Measurements from ENCODE around the gene ZNF454. TPM values are rescaled to one million over a fixed set of nuclear protein-coding genes. Genes with fewer than 3 reads are reported as not detected.

Gene ZNF454
- total RNA-seq, 2 donors from 2014 or later: not detected

DNA sequence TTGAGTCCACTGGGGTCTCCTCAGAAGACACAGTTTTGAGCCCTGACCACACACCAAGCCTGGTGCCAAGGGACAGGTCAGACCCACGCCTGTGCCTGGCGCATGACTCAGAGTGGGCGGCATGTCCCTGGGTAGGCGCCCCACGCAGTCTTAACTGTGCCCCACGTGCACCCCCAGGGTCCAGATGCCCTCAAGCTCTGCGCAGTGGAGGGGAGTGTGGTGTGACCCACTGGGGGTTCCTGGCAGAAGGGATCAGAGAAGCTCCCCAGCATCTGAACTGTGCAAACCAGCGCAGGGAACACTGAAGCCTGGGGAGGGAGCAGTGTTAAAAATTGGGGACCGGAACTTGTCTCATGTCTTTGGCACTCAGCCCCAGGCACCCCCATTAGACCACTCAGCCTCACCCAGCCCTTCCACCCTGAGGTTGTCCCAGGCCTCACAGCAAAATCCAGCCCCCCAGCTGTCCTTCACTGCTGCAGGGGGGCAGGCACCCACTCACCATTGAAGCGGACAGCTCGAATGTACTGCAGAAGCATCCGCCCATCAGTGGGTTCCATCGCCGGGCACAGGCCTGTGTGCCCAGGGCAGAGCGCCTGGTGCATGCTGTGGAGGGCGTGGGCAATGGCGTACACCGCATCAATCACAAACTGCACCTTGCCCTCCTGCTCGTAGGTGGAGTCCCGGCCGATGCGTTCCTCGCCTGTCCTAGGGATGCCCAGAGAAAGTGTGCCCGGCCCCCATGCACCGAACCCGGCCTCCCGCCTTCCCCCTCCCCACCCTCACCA lies 47.6 kb downstream of the ZNF454 start:
- H3K27me3 Mint-ChIP-seq: peaks cover 10 to 14% of the 10 kb centered on the region in 2 donors
- peaks cover 2% of the 10 kb centered on the region for H3K9me3 Mint-ChIP-seq
- DNase-seq (ENCODE audit: low spot score) (no peak), ATAC-seq (peak; percentile 14 to 36)
- H3K27ac Mint-ChIP-seq: no peak overlapping the region
- no peaks in the 10 kb centered on the region for H3K4me1 Mint-ChIP-seq (ENCODE audit: low read depth in 2 of 2)
- no peaks in the 10 kb centered on the region for H3K36me3 Mint-ChIP-seq
- H3K4me3 Mint-ChIP-seq: no peak overlapping the region

DNA sequence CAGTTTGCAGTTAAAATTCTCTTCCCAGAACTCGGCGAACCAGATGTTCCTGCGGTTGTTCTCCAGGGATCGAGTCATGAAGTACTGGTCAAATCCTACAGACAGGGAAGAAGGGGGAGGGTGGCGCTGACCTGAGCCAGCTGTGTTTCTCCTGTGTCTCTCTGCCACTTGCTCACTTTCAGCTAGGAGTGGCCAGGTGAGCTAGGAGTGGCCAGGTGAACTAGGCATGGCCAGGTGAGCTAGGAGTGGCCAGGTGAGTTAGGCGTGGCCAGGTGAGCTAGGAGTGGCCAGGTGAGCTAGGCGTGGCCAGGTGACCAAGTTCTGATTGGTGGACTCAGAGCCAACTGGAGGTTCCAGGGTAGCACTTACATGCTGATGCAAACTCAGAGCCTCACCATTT lies 48.3 kb downstream of the ZNF454 start:
- Mint-ChIP-seq H3K9me3 (peaks cover 2% of the 10 kb centered on the region), H3K4me1 (ENCODE audit: low read depth in 2 of 2) (no peaks in the 10 kb centered on the region), H3K27me3 (peaks cover 14 to 16% of the 10 kb centered on the region in 2 donors), H3K4me3 (no peak overlapping the region), H3K36me3 (no peaks in the 10 kb centered on the region), H3K27ac (no peak overlapping the region)
- ATAC-seq (no peak), DNase-seq (ENCODE audit: low spot score) (no peak)

DNA sequence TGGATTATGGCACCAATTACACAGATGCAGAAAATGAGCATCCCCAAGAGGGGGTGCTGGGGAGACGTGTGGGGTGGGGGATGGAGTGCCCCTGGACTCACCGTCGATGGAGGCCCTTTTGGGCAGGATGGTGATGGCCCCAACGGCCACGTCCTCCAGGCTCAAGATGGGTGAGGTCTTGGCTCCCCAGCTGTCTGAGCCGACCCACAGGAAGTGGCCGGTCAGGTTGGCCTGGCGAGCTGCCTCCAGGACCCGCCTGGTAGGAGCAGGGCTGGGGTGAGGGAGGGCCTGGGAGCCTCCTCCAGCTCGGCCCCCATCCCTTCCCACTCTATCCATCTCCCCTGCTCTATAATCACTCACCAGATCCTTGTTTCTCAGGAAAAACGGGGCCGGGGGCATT lies 49.5 kb downstream of the ZNF454 start:
- Mint-ChIP-seq H3K4me3 (no peak overlapping the region), H3K4me1 (ENCODE audit: low read depth in 2 of 2) (peaks cover 0 to 2% of the 10 kb centered on the region in 2 donors), H3K9me3 (peaks cover 2% of the 10 kb centered on the region), H3K27me3 (peaks cover 18 to 22% of the 10 kb centered on the region in 2 donors), H3K27ac (no peak overlapping the region), H3K36me3 (no peaks in the 10 kb centered on the region)
- DNase-seq (ENCODE audit: low spot score) (no peak), ATAC-seq (no peak)

DNA sequence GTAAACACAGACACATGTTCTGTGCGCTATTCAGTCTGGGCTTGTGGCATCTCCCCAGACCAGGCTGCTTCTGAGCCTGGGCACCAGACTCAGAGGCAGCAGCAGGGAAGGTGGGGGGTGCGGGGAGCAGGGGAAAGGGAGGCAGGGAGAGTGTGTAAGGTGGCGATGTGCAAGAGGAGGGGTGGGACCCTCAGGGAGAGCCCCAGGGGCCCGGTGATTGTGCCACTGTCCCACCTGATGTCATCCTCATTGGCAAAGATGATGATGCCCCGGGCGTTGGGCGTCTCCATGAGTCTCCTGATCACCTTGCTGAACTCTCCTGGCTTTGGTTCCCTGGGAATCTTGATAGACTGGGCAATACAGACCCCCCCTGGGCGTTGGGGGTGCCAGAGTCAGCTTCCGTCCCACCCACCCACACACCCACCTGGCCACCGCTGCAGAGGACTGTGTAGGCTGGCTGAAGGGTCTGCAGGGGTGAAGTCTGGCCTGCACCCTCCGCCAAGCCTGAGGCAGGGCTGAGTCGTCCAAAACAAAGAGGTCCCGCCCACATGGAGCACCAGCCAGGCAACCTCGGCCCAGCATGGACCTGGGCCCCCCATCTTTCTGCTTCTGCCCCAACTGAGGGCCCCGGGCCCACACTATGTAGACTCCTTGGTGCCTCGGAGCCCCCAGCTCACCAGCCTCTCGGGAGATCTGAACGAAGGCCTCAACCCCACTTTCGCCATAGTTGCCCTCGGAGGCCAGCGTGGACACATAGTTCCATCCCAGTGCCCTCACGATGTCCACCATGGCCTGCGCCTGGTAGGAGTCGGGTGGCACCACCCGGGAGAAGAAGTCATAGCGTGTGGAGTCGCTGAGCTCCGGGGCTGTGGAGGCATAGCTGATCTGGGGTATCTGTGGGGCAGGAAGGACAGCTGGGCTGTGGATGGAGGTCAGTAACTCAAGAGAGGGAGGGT lies 50.5 kb downstream of the ZNF454 start:
- DNase-seq (ENCODE audit: low spot score): no peak
- Mint-ChIP-seq H3K36me3 (no peaks in the 10 kb centered on the region), H3K4me3 (no peak overlapping the region), H3K4me1 (ENCODE audit: low read depth in 2 of 2) (peaks cover 0 to 4% of the 10 kb centered on the region in 2 donors), H3K27me3 (peaks cover 20 to 26% of the 10 kb centered on the region in 2 donors), H3K27ac (no peak overlapping the region), H3K9me3 (peaks cover 2% of the 10 kb centered on the region)
- ATAC-seq: no peak

DNA sequence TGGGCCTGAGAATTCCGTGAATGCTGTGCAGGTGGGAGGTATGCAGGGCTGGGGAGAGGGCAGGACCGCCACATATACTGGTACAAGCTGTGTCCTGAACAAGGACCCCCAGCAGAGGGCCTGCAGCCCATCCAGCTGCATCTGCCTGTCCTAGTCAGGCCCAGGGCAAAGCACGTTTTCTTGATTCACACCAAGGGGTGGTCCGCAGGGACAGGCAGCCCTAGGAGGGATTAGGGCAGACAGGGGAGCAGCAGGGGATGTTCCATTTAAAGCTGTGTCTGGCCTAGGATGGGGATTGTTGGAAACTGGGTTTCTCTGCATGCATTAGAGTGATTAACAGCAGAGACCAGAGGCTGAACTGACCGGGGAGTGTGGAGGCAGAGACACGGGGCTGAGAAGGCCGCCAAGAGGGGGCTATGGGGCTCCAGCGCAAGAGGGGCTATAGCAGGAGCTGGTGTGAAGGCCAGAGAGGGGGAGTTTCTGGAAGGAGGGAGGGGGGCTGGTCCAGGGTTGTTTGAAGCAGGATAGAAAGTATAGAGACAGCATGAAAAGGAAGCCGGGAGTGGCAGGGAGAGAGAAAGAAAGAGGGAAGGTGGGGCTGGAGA lies 51.4 kb downstream of the ZNF454 start:
- H3K4me1 Mint-ChIP-seq (ENCODE audit: low read depth in 2 of 2): peaks cover 0 to 4% of the 10 kb centered on the region in 2 donors
- H3K27me3 Mint-ChIP-seq: peaks cover 24 to 26% of the 10 kb centered on the region in 2 donors
- H3K9me3 Mint-ChIP-seq: peaks cover under 1% of the 10 kb centered on the region
- ATAC-seq: no peak
- no peak overlapping the region for H3K27ac Mint-ChIP-seq
- no peaks in the 10 kb centered on the region for H3K36me3 Mint-ChIP-seq
- no peak overlapping the region for H3K4me3 Mint-ChIP-seq
- DNase-seq (ENCODE audit: low spot score): no peak

DNA sequence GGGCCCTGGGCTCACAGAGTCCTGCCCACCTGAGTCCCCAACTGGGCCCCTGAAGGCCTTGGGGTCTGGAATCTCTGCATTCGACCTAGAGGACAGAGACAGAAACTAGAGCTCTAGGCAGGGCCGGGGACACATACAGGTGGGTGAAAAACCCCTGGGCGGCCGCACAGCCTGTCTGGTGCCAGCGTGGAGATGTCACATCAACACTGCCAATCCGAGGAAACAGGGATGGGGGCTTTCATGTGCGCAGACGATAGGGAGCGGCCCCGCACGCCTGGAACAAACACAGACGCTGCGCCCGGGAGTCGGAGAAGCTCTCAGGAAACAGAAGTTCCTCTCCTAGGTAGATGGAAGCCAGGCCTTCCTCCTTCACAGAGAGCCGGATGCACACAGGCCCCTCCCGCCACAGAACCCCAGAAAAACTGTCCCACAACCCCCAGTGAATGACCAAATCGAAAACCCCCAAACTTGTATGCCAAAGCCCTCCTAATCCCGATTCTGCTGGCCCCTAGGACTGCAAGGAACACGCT lies 52.3 kb downstream of the ZNF454 start:
- ATAC-seq: no peak
- H3K27ac Mint-ChIP-seq: no peak overlapping the region
- DNase-seq (ENCODE audit: low spot score): no peak
- no peaks in the 10 kb centered on the region for H3K36me3 Mint-ChIP-seq
- peaks cover 24 to 26% of the 10 kb centered on the region in 2 donors for H3K27me3 Mint-ChIP-seq
- no peaks in the 10 kb centered on the region for H3K9me3 Mint-ChIP-seq
- no peak overlapping the region for H3K4me3 Mint-ChIP-seq
- peaks cover 0 to 4% of the 10 kb centered on the region in 2 donors for H3K4me1 Mint-ChIP-seq (ENCODE audit: low read depth in 2 of 2)

DNA sequence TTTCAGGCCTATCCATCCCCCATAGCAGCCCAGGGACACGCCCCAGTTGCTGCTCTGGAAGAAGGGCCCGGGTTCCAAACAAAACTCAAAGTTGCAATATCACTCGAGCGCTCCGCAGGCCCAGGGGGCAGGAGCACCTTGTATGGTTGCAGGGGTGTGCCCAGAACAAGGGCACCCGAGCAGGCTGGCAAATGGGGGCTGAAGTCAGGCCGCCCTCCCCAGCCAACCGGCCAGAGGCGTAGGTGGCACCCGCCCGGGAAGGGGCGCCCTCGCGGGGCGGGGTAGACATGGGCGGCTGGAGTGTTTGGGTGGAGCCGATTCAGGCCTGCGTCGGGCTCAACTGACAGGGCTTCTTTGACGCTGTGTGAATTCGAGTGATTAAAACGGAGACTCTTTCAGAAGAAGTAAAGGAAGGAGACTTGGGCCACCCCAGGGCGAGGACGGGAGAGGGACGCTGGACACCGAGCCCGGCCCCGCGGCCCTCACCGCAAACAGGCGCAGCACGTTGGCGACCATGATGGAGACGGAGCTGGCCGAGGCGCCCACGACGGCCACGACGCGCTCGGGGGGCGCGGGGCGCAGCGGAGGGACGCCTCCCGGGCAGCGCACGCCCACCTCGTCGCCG lies 53.1 kb downstream of the ZNF454 start:
- DNase-seq (ENCODE audit: low spot score) (no peak), ATAC-seq (no peak)
- Mint-ChIP-seq H3K4me3 (no peak overlapping the region), H3K27me3 (peaks cover 24 to 26% of the 10 kb centered on the region in 2 donors), H3K9me3 (no peaks in the 10 kb centered on the region), H3K36me3 (no peaks in the 10 kb centered on the region), H3K4me1 (ENCODE audit: low read depth in 2 of 2) (peaks cover 0 to 4% of the 10 kb centered on the region in 2 donors), H3K27ac (no peak overlapping the region)

DNA sequence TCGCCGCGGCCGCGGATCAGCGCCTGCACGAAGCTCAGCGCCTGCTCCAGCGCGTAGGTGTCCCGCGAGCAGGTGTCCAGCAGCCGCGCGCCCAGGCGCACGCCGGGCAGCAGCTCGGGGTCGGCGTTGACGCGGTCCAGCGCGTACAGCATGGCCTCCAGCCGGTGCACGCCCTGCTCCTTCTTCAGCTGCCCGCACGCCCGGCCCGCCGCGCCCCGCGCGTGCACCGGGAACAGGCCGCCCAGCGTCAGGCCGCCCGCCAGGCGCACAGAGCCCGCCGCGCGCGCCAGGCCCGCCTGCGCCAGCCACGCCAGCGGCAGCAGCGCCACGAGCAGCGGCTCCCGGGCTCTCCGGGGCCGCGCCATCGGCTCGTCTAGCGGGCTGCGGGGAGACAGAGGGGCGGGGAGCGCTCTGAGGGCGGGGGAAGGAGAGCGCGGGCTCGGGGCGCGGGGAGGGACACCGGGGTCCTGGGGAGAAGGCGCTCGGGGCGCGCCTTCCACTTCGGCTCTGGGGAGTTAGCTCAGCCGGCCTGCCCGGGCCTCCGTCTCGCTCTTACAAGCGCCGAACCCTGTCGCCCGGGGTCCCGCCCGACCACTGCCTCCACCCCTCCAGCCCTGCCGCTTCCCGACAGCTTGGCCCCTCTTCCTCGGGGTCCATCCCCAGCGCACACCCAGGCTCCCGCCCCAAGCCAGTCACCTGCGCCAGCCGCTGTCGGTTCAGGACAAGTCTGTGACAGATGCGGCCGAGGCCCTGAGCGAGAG lies 53.8 kb downstream of the ZNF454 start, which contains the start of gene GRM6:
Gene GRM6, minus strand, starts transcription at position 741 of the 761 bp plus-strand sequence. Its CDS starts 376 bp downstream, at position 365.
- Mint-ChIP-seq H3K27me3 (peaks cover 24 to 26% of the 10 kb centered on the region in 2 donors), H3K4me3 (no peak within 1 kb of the TSS), H3K9me3 (no peaks in the 10 kb centered on the region), H3K36me3 (no peaks in the 10 kb centered on the region), H3K4me1 (ENCODE audit: low read depth in 2 of 2) (peaks cover 0 to 4% of the 10 kb centered on the region in 2 donors), H3K27ac (no peak within 1 kb of the TSS)
- DNase-seq (ENCODE audit: low spot score) (no peak), ATAC-seq (no peak)

DNA sequence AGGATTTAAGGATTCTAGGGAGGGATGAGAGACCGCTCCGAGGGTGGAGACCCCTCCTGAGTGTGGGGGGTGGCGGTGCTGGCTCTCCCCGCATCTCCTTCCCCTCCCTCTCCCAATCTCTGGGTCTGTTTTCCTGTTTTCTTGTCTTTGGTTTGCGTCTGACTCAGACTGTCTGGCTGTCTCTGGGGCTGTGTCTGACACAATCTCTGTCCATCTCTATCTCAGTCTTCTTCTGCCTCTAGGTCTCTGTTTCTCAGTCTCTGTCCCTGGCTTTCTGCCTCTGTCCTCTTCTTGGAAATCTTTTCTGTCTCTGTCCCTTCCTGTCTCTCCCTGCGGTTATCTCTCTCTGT lies 54.3 kb downstream of the ZNF454 start:
- DNase-seq (ENCODE audit: low spot score): no peak
- Mint-ChIP-seq H3K27me3 (peaks cover 24 to 26% of the 10 kb centered on the region in 2 donors), H3K36me3 (no peaks in the 10 kb centered on the region), H3K4me3 (no peak overlapping the region), H3K9me3 (no peaks in the 10 kb centered on the region), H3K4me1 (ENCODE audit: low read depth in 2 of 2) (peaks cover 0 to 4% of the 10 kb centered on the region in 2 donors), H3K27ac (no peak overlapping the region)
- no peak for ATAC-seq

DNA sequence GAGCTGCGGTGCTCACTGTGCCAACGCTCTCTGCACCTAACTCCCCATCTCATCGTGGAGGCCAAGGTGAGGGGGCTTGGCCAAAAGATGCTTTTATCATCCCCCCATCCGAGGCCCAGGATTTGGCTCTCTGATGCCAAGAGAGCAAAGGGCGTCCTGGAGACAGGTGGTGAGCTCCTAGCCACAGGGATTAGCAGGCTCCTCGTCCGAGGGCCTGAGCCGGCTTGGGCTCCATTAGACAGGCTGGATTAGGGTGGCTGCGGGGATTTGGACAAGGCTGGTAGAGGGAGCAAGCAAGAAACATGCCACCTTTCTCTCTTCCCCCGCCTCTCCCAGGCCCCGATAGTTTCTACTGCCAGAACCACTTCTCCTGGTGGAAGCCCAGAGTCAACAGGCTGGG lies 55.2 kb downstream of the ZNF454 start:
- Mint-ChIP-seq H3K27me3 (peaks cover 24 to 26% of the 10 kb centered on the region in 2 donors), H3K27ac (no peak overlapping the region), H3K36me3 (no peaks in the 10 kb centered on the region), H3K4me1 (ENCODE audit: low read depth in 2 of 2) (peaks cover 0 to 4% of the 10 kb centered on the region in 2 donors), H3K4me3 (no peak overlapping the region), H3K9me3 (no peaks in the 10 kb centered on the region)
- DNase-seq (ENCODE audit: low spot score) (no peak), ATAC-seq (no peak)

DNA sequence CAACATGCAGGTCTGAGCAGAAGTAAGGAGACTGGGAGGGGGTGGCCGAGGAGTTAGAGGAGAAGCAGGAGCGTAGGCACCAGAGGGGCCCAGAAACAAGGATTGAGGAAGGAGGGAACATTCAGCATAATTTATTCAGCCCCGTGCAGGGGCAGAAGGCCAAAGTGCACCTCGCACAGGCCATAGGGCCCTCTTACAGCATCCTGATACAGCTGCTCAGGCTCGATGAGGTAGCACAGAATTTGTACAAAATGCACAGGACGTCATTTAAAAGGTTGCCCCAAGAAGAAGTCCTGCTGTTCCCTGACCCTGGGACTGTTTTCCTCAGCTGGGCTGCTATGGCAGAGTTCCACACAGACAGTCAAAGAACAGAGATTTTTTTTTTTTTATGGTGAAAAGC lies 56.2 kb downstream of the ZNF454 start:
- DNase-seq (ENCODE audit: low spot score) (no peak), ATAC-seq (no peak)
- no peak overlapping the region for H3K4me3 Mint-ChIP-seq
- no peaks in the 10 kb centered on the region for H3K36me3 Mint-ChIP-seq
- H3K27me3 Mint-ChIP-seq: peaks cover 24 to 29% of the 10 kb centered on the region in 2 donors
- peaks cover 0 to 4% of the 10 kb centered on the region in 2 donors for H3K4me1 Mint-ChIP-seq (ENCODE audit: low read depth in 2 of 2)
- H3K27ac Mint-ChIP-seq: no peak overlapping the region
- no peaks in the 10 kb centered on the region for H3K9me3 Mint-ChIP-seq

DNA sequence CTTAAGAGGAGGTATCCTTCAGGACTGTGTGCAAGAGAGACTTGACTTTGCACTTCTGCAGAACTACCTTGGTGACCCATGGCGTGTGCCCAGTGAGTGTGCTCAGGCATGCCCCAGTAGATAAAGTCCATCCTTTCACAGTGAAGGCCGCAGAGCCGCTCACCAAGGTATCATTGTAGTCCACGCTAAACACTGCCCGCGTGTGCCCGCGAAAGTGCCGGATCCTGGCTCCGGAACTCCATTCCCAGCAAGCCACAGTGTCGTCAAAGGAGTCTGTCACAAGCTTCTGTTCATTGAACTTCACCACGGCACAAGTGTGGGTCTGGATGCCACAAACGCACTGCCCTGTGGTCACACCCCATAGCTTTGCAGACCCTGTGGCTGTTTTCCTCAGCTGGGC lies 57.4 kb downstream of the ZNF454 start:
- Mint-ChIP-seq H3K36me3 (no peaks in the 10 kb centered on the region), H3K27me3 (peaks cover 20 to 22% of the 10 kb centered on the region in 2 donors), H3K4me1 (ENCODE audit: low read depth in 2 of 2) (peaks cover 0 to 4% of the 10 kb centered on the region in 2 donors), H3K4me3 (no peak overlapping the region), H3K27ac (no peak overlapping the region), H3K9me3 (no peaks in the 10 kb centered on the region)
- DNase-seq (ENCODE audit: low spot score) (no peak), ATAC-seq (no peak)

Data from natural killer cell treated with Interleukin-12 subunit alpha and Interleukin-12 subunit beta and Interleukin-15 and Interleukin-18, amount 100 ng/mL, for 72 hours (primary cell).